WERI-Rb-1 (cell line): ENCODE measurements around the gene TMEM79.
"Not testable (repeated sequence)": the region's sequence is repeated elsewhere in the genome, so short reads cannot be mapped to it uniquely, and the experiment has no call there.

Source experiments
- DNase-seq: peaks from one replicate; pipeline ENCODE4 v3.0.0-alpha.2; 2020
- H3K27ac ChIP-seq: fragments of 250-450 bp; sonication (Bioruptor Pico); 2 replicates; pipeline ENCODE4 v1.5.1; 2020; ENCODE audit warnings: mild to moderate bottlenecking, moderate library complexity
- H3K27me3 ChIP-seq: fragments of 250-450 bp; sonication (Bioruptor Pico); 2 replicates; pipeline ENCODE4 v1.5.1; 2021; ENCODE audit warnings: mild to moderate bottlenecking, low read depth, moderate library complexity; ENCODE audit not compliant: insufficient read depth, severe bottlenecking
- H3K36me3 ChIP-seq: fragments of 250-450 bp; sonication (Bioruptor Pico); 2 replicates; pipeline ENCODE4 v1.5.1; 2020; ENCODE audit warnings: mild to moderate bottlenecking, moderate library complexity
- H3K4me3 ChIP-seq: 2 replicates; pipeline ENCODE4 v1.5.1; 2011; ENCODE audit warnings: low read depth, mild to moderate bottlenecking, control low read depth, low read length
- H3K9me3 ChIP-seq: fragments of 250-450 bp; sonication (Bioruptor Pico); 2 replicates; pipeline ENCODE4 v1.5.1; 2021; ENCODE audit warnings: mild to moderate bottlenecking, moderate library complexity; ENCODE audit not compliant: severe bottlenecking
- CTCF ChIP-seq: IDR thresholded peaks from 2 replicates; pipeline ENCODE4 v1.5.1; 2011; ENCODE audit warnings: low read depth, mild to moderate bottlenecking, control low read depth, inconsistent platforms, low read length

The TMEM79 gene

GRCh38 chr1:156308078-156308477, 24.0 kb downstream of the TMEM79 start:
- Histone ChIP-seq H3K27ac (no peak overlapping the region), H3K27me3 (no peaks in the 10 kb centered on the region), H3K4me3 (no peak overlapping the region), H3K36me3 (peaks cover 93% of the 10 kb centered on the region), H3K9me3 (no peaks in the 10 kb centered on the region)
- no peak for DNase-seq
- TF ChIP-seq CTCF = no peak

- no peak overlapping the region for H3K27ac ChIP-seq
These were observed 26.8 kb downstream of the TMEM79 start for GRCh38 chr1:156310962-156311361.

GRCh38 chr1:156316909-156317308, 32.8 kb downstream of the TMEM79 start:
- Histone ChIP-seq H3K4me3 (no peak overlapping the region), H3K27ac (no peak overlapping the region), H3K36me3 (peaks cover 99% of the 10 kb centered on the region), H3K27me3 (no peaks in the 10 kb centered on the region), H3K9me3 (no peaks in the 10 kb centered on the region)
- TF ChIP-seq CTCF = no peak
- no peak for DNase-seq

More at GRCh38 chr1:156310962-156311361, 26.8 kb downstream of the TMEM79 start:
- H3K36me3 ChIP-seq = peaks cover 99% of the 10 kb centered on the region
- H3K27me3 ChIP-seq = no peaks in the 10 kb centered on the region
- H3K9me3 ChIP-seq = no peaks in the 10 kb centered on the region
- no peak for DNase-seq
- no peak overlapping the region for H3K4me3 ChIP-seq
- TF ChIP-seq CTCF = no peak

- H3K4me3 ChIP-seq = no peak overlapping the region
- no peak for DNase-seq
These were observed 35.5 kb downstream of the TMEM79 start for GRCh38 chr1:156319664-156320063.

GRCh38 chr1:156320560-156320959, 36.4 kb downstream of the TMEM79 start:
- no peak for DNase-seq
- H3K27me3 ChIP-seq = no peaks in the 10 kb centered on the region
- no peak overlapping the region for H3K4me3 ChIP-seq
- no peaks in the 10 kb centered on the region for H3K9me3 ChIP-seq
- TF ChIP-seq CTCF = no peak
- H3K36me3 ChIP-seq = peaks cover 99% of the 10 kb centered on the region
- no peak overlapping the region for H3K27ac ChIP-seq

More at GRCh38 chr1:156319664-156320063, 35.5 kb downstream of the TMEM79 start:
- Histone ChIP-seq H3K27me3 (no peaks in the 10 kb centered on the region), H3K36me3 (peaks cover 99% of the 10 kb centered on the region), H3K9me3 (no peaks in the 10 kb centered on the region), H3K27ac (no peak overlapping the region)
- TF ChIP-seq CTCF = no peak

- H3K36me3 ChIP-seq = peaks cover 90% of the 10 kb centered on the region
- H3K9me3 ChIP-seq, H3K27ac ChIP-seq, DNase-seq, H3K27me3 ChIP-seq, H3K4me3 ChIP-seq: not testable (repeated sequence)
These were observed 39.1 kb downstream of the TMEM79 start for GRCh38 chr1:156323179-156323578.
